ENCODE measurements around the gene SLC7A14. TPM values are rescaled to one million over a fixed set of nuclear protein-coding genes. Genes with fewer than 3 reads are reported as not detected.

The SLC7A14 gene
- total RNA-seq, 1 experiment from 2014 or later, result not detected

DNA sequence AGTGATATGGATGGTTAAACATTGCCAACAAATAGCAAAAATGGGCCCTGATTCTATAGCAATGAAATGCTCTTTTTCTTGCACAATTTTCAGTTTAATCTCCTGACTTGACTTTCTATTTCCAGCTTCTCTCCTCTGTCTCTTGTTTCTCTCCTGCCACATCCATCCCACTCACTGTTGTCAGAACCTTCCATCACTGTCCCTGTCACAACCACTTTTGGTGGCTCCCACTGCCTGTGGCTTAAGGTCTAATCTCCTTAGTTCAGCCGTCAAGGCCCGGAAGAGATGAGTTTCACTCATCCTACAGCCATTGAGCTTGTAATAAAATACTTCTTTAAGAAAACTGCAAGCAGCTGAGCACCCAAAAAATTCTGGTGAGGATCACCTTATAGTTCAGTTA lies 19.5 kb downstream of the SLC7A14 start:
- DNase-seq (ENCODE audit: low spot score), result no peak
- intact Hi-C loops (cut with micrococcal nuclease; ENCODE audit: unreplicated experiment), result no loop called here
- Histone ChIP-seq H3K4me3 (ENCODE audit: low read depth, low read length, poor library complexity, severe bottlenecking) (no peak overlapping the region), H3K27ac (ENCODE audit: low read depth, low read length, poor library complexity, severe bottlenecking) (no peak overlapping the region), H3K27me3 (replicated peaks; ENCODE audit: insufficient read depth, low read depth, low read length, poor library complexity) (no peaks in the 10 kb centered on the region), H3K4me1 (ENCODE audit: insufficient read depth, low read length, poor library complexity, severe bottlenecking) (no peaks in the 10 kb centered on the region), H3K36me3 (ENCODE audit: insufficient read depth, low read length, poor library complexity, severe bottlenecking) (no peaks in the 10 kb centered on the region), H3K9me3 (ENCODE audit: low read depth, low read length, poor library complexity, severe bottlenecking) (no peaks in the 10 kb centered on the region)
- no peak for TF ChIP-seq EZH2 (IDR thresholded peaks at IDR 0.05; ENCODE audit: borderline replicate concordance, low read depth, low read length, poor library complexity, severe bottlenecking)
- TF ChIP-seq, protein P1, sequence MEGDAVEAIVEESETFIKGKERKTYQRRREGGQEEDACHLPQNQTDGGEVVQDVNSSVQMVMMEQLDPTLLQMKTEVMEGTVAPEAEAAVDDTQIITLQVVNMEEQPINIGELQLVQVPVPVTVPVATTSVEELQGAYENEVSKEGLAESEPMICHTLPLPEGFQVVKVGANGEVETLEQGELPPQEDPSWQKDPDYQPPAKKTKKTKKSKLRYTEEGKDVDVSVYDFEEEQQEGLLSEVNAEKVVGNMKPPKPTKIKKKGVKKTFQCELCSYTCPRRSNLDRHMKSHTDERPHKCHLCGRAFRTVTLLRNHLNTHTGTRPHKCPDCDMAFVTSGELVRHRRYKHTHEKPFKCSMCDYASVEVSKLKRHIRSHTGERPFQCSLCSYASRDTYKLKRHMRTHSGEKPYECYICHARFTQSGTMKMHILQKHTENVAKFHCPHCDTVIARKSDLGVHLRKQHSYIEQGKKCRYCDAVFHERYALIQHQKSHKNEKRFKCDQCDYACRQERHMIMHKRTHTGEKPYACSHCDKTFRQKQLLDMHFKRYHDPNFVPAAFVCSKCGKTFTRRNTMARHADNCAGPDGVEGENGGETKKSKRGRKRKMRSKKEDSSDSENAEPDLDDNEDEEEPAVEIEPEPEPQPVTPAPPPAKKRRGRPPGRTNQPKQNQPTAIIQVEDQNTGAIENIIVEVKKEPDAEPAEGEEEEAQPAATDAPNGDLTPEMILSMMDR (conservative IDR thresholded peaks at IDR 0.05; ENCODE audit: low read depth, low read length), result no peak
- POLR2A ChIA-PET (ENCODE audit: low non-redundant PET), result no interaction called here
- CTCF ChIA-PET, result no interaction called here
- no TSS peak for BruUV-seq (replicated peaks)

DNA sequence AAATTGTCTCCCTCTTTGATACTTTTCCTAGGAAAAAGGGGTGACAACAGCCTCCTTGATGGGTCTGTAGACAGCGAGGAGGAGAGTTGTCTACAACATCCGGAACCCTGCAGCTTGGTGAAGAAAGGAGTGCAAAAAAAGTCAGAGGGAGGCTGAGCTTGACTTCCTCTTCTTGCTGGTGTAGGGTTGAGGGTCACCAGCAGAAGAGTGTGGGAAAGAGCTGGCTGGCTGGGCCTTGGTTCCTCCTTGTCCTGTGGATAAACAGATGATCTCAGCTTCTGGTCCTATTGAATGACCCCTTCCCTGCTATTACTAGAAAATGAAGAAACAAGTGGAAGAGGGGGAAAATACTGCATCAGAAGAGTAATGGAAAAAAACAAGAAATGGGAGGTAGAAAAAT lies 20.4 kb downstream of the SLC7A14 start:
- Histone ChIP-seq H3K4me3 (ENCODE audit: low read depth, low read length, poor library complexity, severe bottlenecking) (no peak overlapping the region), H3K9me3 (ENCODE audit: low read depth, low read length, poor library complexity, severe bottlenecking) (no peaks in the 10 kb centered on the region), H3K27me3 (replicated peaks; ENCODE audit: insufficient read depth, low read depth, low read length, poor library complexity) (no peaks in the 10 kb centered on the region), H3K36me3 (ENCODE audit: insufficient read depth, low read length, poor library complexity, severe bottlenecking) (no peaks in the 10 kb centered on the region), H3K4me1 (ENCODE audit: insufficient read depth, low read length, poor library complexity, severe bottlenecking) (no peaks in the 10 kb centered on the region), H3K27ac (ENCODE audit: low read depth, low read length, poor library complexity, severe bottlenecking) (no peak overlapping the region)
- DNase-seq (ENCODE audit: low spot score), result no peak
- BruUV-seq (replicated peaks), result no TSS peak
- CTCF ChIA-PET, result no interaction called here
- intact Hi-C loops (cut with micrococcal nuclease; ENCODE audit: unreplicated experiment), result no loop called here
- no peak for TF ChIP-seq EZH2 (IDR thresholded peaks at IDR 0.05; ENCODE audit: borderline replicate concordance, low read depth, low read length, poor library complexity, severe bottlenecking)
- TF ChIP-seq, protein P1 (conservative IDR thresholded peaks at IDR 0.05; ENCODE audit: low read depth, low read length), result no peak
- POLR2A ChIA-PET (ENCODE audit: low non-redundant PET), result no interaction called here

DNA sequence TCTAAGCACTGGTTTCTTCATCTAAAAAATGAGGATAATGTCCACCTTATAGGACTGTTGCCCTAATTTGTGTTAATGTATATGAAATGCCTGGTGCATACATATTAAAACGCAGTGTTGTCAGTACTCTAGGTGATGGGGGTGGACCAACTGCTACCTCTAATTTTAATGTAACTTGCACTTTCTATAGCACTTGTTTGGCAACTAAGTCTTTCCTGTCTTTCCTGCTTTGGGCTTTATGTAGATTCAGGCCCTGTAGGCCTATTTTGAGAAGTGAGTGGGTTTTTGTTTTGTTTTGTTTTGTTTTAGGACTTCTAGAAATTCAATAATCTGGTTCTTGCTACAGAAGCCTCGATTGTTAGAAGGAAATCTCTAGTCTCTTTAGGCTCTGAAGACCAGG lies 21.2 kb downstream of the SLC7A14 start:
- Histone ChIP-seq H3K27ac (ENCODE audit: low read depth, low read length, poor library complexity, severe bottlenecking) (no peak overlapping the region), H3K9me3 (ENCODE audit: low read depth, low read length, poor library complexity, severe bottlenecking) (no peaks in the 10 kb centered on the region), H3K4me1 (ENCODE audit: insufficient read depth, low read length, poor library complexity, severe bottlenecking) (no peaks in the 10 kb centered on the region), H3K27me3 (replicated peaks; ENCODE audit: insufficient read depth, low read depth, low read length, poor library complexity) (no peaks in the 10 kb centered on the region), H3K36me3 (ENCODE audit: insufficient read depth, low read length, poor library complexity, severe bottlenecking) (no peaks in the 10 kb centered on the region), H3K4me3 (ENCODE audit: low read depth, low read length, poor library complexity, severe bottlenecking) (no peak overlapping the region)
- DNase-seq (ENCODE audit: low spot score), result no peak
- TF ChIP-seq, protein P1 (conservative IDR thresholded peaks at IDR 0.05; ENCODE audit: low read depth, low read length), result no peak
- TF ChIP-seq EZH2 (IDR thresholded peaks at IDR 0.05; ENCODE audit: borderline replicate concordance, low read depth, low read length, poor library complexity, severe bottlenecking), result no peak
- POLR2A ChIA-PET (ENCODE audit: low non-redundant PET), result interaction anchor here (0.6 kb wide), 1 partner anchor 420 kb away, joined by 8 read pairs; no protein-coding TSS in a partner anchor
- no TSS peak for BruUV-seq (replicated peaks)
- intact Hi-C loops (cut with micrococcal nuclease; ENCODE audit: unreplicated experiment), result no loop called here
- CTCF ChIA-PET, result no interaction called here

All from A673 (cell line).